Cardiac muscle cell (in vitro differentiated cells and primary cell): ENCODE data around the gene ABCC1. TPM values are rescaled to one million over a fixed set of nuclear protein-coding genes. Genes with fewer than 3 reads are reported as not detected.

Source experiments
- DNase-seq, 2 donors: peaks; one replicate each; pipeline versions ENCODE4 v3.0.0 to v3.0.0-alpha.2; 2010 to 2017; ENCODE audit warnings: low read depth in 1 of 2, low spot score in 1 of 2
- H3K27ac ChIP-seq: fragments of 200-600 bp; sonication (generic); 2 replicates; pipeline ENCODE4 v1.5.1; 2016
- H3K27me3 ChIP-seq: fragments of 200-600 bp; sonication (generic); 2 replicates; pipeline ENCODE4 v1.6.0; 2016; ENCODE audit warnings: control low read depth
- H3K36me3 ChIP-seq: fragments of 200-600 bp; sonication (generic); 2 replicates; pipeline ENCODE4 v1.5.1; 2016; ENCODE audit warnings: control low read depth
- H3K4me1 ChIP-seq: fragments of 200-600 bp; sonication (generic); 2 replicates; pipeline ENCODE4 v1.8.1; 2017; ENCODE audit warnings: low read depth, mild to moderate bottlenecking, mixed run types
- H3K4me3 ChIP-seq: fragments of 200-600 bp; sonication (generic); 2 replicates; pipeline ENCODE4 v1.5.1; 2016; ENCODE audit warnings: mild to moderate bottlenecking
- H3K9me3 ChIP-seq: fragments of 200-600 bp; sonication (generic); 2 replicates; pipeline ENCODE4 v1.5.1; 2017; ENCODE audit warnings: low read depth, mild to moderate bottlenecking, control low read depth
- polyA plus RNA-seq: library from polyadenylated mRNA; unstranded; fragments of >200 nt; fragmentation: Nextera tagmentation; extraction: Ambion mirVana; gene quantifications from 2 replicates; pipeline ENCODE4 v1.2.1, GENCODE V29; 2016
- total RNA-seq: library from RNA; depleted of rRNA; stranded (reverse); fragments of >200 nt; gene quantifications from 2 replicates; pipeline ENCODE4 v1.2.3, GENCODE V29; 2016
- TF ChIP-seq, protein P1 (sequence below): IDR thresholded peaks from 2 replicates; pipeline ENCODE4 v1.5.1; 2012; ENCODE audit warnings: low read depth, mild to moderate bottlenecking, low read length

Gene ABCC1
- total and polyA plus RNA-seq, 2 experiments from 2014 or later: 14.2 to 31.0 TPM

DNA sequence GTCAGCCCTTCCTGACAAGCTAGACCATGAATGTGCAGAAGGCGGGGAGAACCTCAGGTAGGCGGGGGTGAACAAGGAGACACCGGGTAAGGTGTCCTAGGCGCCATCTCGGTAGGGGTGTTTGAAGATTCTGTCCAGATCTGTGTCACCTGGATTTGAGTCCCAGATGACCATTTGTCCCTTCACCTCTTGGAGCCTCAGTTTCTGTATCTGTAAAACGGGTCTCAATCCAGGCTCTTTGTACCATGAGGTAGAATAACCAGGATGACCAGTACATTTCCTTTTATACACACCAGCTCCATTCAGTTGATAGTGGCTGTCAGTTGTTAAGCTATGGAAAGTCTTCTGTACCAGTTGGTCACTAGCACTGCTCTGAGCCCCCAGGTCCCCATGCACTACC is 187.2 kb downstream of the ABCC1 start:
- Histone ChIP-seq H3K4me3 (no peak overlapping the region), H3K27ac (no peak overlapping the region), H3K27me3 (no peaks in the 10 kb centered on the region), H3K4me1 (no peaks in the 10 kb centered on the region), H3K9me3 (no peaks in the 10 kb centered on the region), H3K36me3 (peaks cover 13% of the 10 kb centered on the region)
- no peak for DNase-seq
- TF ChIP-seq, protein P1, sequence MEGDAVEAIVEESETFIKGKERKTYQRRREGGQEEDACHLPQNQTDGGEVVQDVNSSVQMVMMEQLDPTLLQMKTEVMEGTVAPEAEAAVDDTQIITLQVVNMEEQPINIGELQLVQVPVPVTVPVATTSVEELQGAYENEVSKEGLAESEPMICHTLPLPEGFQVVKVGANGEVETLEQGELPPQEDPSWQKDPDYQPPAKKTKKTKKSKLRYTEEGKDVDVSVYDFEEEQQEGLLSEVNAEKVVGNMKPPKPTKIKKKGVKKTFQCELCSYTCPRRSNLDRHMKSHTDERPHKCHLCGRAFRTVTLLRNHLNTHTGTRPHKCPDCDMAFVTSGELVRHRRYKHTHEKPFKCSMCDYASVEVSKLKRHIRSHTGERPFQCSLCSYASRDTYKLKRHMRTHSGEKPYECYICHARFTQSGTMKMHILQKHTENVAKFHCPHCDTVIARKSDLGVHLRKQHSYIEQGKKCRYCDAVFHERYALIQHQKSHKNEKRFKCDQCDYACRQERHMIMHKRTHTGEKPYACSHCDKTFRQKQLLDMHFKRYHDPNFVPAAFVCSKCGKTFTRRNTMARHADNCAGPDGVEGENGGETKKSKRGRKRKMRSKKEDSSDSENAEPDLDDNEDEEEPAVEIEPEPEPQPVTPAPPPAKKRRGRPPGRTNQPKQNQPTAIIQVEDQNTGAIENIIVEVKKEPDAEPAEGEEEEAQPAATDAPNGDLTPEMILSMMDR: no peak

DNA sequence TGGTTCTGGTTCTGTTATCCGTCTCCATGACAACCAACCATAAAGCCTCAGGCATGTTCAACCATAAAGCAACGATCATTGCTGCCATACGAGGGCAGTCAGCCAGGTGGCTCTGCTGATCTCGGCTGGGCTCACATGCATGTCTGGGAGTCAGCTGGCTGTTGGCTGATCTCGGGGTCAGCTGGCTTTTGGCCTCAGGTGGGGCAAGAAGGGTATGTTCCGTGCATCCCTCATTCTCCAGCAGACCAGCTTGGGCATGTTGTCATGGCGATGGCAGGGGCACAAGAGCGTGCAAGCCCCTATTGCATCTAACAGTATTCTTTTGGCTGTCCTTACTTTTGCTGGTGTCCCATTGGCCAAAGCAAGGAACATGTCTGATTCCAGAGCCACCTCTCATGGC is 187.7 kb downstream of the ABCC1 start:
- Histone ChIP-seq H3K27ac (no peak overlapping the region), H3K36me3 (peaks cover 18% of the 10 kb centered on the region), H3K4me1 (no peaks in the 10 kb centered on the region), H3K9me3 (no peaks in the 10 kb centered on the region), H3K4me3 (no peak overlapping the region), H3K27me3 (no peaks in the 10 kb centered on the region)
- DNase-seq: no peak
- TF ChIP-seq, protein P1: no peak

DNA sequence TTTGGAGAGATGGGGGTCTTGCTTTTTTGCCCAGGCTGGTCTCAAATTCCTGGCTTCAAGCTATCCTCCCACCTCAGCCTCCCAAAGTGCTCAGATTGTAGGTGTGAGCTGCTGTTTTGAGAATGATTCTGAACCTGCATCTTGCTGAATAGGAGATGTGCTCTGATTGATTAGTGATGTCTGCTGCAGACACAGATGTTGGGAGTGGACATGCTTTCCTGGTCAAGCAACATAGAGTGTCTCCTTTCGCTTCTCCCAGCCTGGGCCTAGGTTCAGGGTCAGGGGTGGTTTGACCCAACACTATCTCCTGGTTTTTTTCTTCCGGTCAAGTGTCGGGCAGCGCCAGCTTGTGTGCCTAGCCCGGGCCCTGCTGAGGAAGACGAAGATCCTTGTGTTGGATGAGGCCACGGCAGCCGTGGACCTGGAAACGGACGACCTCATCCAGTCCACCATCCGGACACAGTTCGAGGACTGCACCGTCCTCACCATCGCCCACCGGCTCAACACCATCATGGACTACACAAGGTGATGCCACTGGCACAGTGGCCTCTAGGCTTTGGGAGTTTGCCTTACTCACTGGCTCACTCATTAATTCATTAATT is 188.7 kb downstream of the ABCC1 start:
- Histone ChIP-seq H3K4me3 (no peak overlapping the region), H3K4me1 (no peaks in the 10 kb centered on the region), H3K36me3 (peaks cover 24% of the 10 kb centered on the region), H3K27ac (no peak overlapping the region), H3K9me3 (no peaks in the 10 kb centered on the region), H3K27me3 (no peaks in the 10 kb centered on the region)
- TF ChIP-seq, protein P1: no peak
- DNase-seq: no peak

DNA sequence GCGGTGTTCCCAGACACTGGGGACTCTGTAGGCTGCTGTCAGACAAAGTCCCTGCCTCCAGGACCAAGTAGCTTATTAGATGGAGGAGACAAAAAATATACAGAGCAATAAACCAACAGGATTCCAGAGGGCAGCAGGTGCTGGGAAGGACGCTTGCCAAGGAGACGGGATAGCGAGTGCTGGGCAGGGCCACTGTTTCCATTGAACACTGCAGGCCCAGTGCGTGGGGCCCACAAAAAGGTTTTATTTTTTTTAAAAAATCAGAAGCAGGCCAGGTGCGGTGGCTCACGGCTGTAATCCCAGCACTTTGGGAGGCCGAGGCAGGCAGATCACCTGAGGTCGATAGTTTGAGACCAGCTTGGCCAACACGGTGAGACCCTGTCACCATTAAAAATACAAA is 189.6 kb downstream of the ABCC1 start:
- peaks cover 24% of the 10 kb centered on the region for H3K36me3 ChIP-seq
- no peak overlapping the region for H3K27ac ChIP-seq
- no peak for DNase-seq

DNA sequence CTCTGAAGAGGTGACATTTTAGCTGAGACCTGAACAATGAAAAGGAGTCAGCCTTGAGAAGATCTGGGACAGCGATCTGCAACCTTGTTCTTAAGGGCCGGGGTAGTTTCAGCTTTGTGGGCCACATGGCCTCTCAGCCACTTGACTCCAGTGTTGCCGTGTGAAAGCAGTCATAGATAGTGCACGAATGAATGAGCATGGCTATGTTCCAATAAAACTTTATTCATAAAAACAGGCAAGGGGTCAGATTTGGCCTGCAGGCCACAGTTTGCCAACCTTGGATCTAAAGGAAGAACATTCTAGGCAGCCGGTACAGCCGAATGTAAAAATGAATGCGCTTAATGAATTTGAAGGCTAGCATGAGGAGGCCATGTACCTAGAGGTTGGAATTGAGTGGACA is 190.4 kb downstream of the ABCC1 start:
- no peaks in the 10 kb centered on the region for H3K9me3 ChIP-seq
- peaks cover 24% of the 10 kb centered on the region for H3K36me3 ChIP-seq
- DNase-seq: no peak
- no peak overlapping the region for H3K27ac ChIP-seq
- no peaks in the 10 kb centered on the region for H3K27me3 ChIP-seq
- no peaks in the 10 kb centered on the region for H3K4me1 ChIP-seq
- TF ChIP-seq, protein P1: no peak
- no peak overlapping the region for H3K4me3 ChIP-seq

More for the DNA sequence above, 189.6 kb downstream of the ABCC1 start:
- no peaks in the 10 kb centered on the region for H3K27me3 ChIP-seq
- H3K4me3 ChIP-seq: no peak overlapping the region
- no peaks in the 10 kb centered on the region for H3K9me3 ChIP-seq
- no peaks in the 10 kb centered on the region for H3K4me1 ChIP-seq
- TF ChIP-seq, protein P1: no peak

DNA sequence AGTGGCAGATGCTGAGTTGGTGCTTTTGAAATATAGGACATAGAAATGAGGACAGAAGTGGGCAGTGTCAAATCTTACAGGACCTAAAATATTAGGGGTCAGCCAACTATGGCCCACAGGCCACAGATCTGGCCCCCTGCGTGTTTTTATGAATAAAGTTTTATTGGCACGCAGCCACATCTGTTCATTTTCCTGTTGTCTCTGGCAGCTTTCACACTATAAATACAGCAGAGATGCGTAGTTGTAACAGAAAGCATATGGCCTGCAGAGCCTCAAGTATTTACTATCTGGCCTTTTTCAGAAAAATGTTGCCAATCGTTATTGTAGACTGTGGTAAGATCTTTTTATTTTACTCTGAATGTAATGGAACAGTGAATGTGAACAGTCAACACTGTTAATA is 191.1 kb downstream of the ABCC1 start:
- peaks cover 24% of the 10 kb centered on the region for H3K36me3 ChIP-seq

More for the DNA sequence above, 191.1 kb downstream of the ABCC1 start:
- H3K4me3 ChIP-seq: no peak overlapping the region
- no peak overlapping the region for H3K27ac ChIP-seq
- H3K27me3 ChIP-seq: no peaks in the 10 kb centered on the region
- TF ChIP-seq, protein P1: no peak
- H3K4me1 ChIP-seq: no peaks in the 10 kb centered on the region
- no peak for DNase-seq
- H3K9me3 ChIP-seq: no peaks in the 10 kb centered on the region
